Measurements from ENCODE around the gene EARS2.
"Not testable (repeated sequence)": the region's sequence is repeated elsewhere in the genome, so short reads cannot be mapped to it uniquely, and the experiment has no call there.

EARS2 gene

DNA sequence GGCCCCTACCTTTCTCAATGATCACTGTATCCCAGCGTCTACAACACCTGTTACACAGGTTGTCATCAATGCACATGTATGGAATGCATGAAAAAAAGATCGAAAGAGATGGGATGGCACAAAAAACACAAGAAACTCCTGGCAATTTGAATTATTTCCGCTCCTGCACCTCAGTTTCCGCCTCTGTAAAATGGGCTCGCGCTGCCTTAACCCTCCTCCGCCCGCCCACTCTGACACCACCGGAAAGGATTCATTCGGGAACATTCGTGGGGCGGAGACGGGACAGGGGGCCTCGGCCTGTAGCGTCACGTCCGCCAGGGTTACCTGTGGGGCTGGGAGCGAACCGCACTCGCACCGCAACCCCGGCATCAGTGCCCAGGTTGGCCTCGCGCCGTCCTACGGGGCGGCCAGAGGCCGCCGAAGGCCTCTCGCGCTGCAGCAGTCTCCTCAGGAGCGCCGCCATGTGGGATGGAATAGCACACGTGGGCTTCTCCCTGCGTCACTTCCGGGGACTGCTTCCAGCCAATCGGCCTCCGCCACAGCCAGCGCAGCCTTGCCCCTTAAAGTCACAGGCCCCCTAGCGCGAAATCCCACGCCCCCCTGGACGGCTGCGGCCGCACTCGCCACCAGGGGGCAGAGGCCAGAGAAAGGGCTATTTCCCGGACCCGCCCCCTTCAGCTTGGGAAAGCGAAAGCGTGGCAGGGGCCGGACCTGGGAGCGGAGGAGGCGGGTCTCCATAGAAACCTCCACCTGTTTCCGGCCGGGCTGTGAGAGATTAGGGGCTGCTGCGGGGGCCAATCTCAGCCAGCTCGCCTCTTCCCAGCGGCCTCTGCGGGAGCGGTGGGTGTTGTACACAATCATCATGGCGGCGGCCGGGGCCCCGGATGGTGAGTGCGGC, at the start of gene EARS2, which contains the start of gene UBFD1:
Gene EARS2 (minus strand): TSS at position 470 of the 898 bp plus-strand sequence. CDS start 7 bp downstream, at position 463.
Gene UBFD1 (plus strand): TSS at position 847 of the 898 bp plus-strand sequence. CDS start 16 bp downstream, at position 863.
- peak; percentile 97 to 98 (median 97) for DNase-seq (ENCODE audit: low read depth in 3 of 3)

DNA sequence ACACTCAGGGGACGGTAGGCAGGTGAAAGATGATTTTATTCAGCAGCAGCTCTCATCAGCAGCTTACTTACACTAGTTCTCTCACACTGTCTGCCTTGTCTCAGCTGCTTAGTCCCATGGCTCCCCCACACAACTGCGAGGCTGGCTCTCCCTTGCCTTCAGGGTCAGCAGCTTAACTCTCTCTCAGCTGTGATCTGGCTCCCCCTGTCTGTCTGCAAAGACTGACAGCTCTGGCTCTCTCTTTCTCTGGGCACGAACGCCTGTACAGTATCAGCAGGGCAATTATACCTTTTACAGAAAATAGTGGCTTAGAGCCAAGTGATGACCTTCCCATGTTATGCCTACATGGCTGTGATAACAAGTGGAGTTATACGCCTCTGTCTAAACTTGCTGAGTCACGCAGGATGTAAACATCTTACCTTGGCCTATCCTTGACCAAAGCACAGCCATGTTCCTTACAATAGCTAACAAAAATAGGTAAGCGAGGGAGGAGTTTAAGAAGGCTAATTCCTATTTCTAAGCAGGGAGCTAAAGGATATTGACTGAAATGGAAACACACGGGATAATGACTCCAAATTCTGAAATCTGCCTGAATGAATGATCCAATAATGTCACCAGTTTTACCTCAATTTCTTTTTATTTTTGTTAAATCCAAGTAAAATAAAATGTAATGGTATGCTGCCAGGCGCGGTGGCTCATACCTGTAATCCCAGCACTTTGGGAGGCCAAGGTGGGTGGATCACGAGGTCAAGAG, 40.0 kb upstream of the EARS2 start:
- DNase-seq (ENCODE audit: low read depth in 3 of 3): no peak

DNA sequence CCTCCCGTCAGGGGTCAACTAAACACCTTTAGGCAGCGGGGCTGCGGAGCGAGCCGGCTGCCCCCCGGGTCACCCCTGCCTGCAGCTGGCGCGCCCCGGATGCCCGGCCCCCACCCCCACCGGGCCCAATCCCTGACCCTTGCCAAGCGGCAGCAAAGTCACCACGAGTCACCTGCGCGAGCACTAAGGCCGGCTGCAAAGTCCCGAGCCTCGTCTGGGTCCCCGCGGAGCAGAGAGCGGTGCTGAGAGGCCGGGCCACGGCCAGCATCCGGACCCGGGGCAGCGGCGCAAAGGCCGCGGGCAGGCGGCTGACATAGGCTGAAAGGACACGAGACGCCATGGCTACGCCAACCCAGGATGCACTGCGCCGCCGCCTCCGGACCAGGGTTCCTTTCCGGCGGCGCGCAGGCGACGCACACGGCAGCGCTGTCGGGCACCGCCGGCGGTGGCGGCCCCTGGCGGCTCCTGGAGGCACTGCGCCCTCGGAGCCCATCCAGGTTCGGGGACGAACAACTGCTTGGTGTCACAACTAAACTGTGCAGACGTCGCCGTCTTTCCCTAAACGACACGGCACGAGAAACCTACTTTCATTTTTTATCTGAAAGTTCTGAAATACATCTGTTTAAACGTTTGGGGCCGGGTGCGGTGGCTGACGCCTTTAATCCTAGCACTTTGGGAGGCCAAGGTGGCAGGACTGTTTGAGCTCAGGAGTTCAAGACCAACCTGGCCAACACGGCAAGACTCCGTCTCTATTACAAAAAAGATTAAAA, 39.0 kb upstream of the EARS2 start, which contains the start of gene NDUFAB1:
Gene NDUFAB1 (minus strand): TSS at position 366 of the 770 bp plus-strand sequence. CDS start 26 bp downstream, at position 340.
- peak; percentile 81 to 87 (median 83) for DNase-seq (ENCODE audit: low read depth in 3 of 3)

DNA sequence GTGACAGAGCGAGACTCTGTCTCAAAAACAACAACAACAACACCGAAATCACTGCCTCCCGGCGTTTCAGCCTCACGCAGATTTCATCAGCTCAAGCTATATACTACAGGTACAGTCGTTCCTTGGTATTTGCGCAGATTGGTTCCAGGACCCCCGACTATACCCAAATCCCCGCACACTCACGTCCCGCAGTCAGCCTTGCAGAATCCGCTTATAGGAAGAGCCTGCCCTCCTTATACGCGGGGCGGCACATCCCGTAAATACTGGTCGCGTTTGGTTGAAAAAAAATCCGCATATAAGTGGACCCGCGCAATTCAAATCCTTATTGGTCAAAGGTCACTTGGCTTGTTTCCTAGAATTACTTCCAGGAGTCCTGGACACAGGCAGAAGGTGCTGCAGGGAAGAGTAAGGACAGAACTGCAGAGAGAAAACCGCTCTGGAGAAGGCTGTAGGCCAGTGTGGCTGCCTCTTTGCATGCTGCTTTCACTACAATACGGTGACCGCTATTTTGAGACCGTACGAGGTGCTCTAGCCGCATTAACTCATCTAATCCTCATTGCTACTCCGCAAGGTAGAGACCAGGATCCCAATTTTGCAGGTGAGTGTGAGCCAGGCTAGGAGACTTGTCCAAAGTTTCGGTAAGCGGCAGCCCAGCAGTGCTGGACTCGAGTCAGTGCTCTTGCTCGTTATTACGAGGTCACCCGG, 38.2 kb upstream of the EARS2 start:
- no peak for DNase-seq (ENCODE audit: low read depth in 3 of 3)

DNA sequence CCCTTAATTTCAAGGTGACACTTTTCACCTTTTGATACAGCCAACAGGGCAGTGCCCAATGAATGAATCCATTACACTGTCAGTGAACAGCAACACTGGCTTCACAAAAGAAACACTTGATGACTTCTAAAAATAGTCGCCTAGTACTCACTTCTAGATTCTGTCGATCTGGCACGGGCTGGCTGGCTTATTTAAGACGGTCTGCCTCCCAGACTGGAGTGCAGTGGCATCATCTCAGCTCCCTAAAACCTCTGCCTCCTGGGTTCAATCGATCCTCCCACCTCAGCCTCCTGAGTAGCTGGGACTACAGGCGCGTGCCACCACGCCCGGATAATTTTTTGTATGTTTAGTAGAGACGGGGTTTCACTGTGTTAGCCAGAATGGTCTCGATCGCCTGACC, 37.0 kb upstream of the EARS2 start:
- no peak for DNase-seq (ENCODE audit: low read depth in 3 of 3)

DNA sequence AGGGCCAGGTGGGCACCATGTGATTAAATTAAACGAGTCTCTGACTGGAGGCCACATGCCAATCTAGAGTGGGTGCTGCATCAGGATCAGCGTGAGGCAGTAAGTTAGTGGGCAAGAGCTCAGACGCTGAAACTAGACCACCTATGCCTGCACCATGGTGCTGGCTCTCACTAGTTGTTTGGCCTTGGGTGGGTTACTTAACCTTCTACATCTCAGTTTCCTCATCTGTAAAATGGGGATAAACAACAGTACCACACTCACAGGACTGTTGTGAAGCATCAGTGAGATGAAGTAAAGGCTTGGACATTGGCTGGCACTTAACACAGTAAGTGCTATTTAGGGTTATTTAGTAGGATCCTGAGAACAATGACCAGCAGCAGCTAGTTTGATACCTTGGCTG, 33.0 kb upstream of the EARS2 start:
- no peak for DNase-seq (ENCODE audit: low read depth in 3 of 3)

DNA sequence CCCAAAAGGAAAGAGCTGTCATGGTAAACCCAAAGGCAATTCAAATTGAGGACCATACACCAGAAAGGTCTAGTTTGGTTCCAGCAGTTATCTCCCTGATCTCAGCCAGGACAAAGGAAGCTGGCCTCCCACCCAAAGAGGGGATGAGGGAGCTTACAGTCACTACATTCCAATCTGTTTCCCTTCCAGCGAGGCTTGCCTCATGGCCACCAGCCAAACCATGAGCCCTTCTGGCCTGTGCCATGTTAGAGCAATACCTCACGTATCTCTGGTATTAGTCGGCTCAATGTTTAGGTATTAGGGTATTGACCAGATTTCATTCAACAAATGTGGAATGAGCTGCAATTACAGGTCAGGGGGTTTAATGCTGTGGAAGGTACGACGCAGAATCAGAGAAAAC, 30.6 kb upstream of the EARS2 start:
- no peak for DNase-seq (ENCODE audit: low read depth in 3 of 3)

DNA sequence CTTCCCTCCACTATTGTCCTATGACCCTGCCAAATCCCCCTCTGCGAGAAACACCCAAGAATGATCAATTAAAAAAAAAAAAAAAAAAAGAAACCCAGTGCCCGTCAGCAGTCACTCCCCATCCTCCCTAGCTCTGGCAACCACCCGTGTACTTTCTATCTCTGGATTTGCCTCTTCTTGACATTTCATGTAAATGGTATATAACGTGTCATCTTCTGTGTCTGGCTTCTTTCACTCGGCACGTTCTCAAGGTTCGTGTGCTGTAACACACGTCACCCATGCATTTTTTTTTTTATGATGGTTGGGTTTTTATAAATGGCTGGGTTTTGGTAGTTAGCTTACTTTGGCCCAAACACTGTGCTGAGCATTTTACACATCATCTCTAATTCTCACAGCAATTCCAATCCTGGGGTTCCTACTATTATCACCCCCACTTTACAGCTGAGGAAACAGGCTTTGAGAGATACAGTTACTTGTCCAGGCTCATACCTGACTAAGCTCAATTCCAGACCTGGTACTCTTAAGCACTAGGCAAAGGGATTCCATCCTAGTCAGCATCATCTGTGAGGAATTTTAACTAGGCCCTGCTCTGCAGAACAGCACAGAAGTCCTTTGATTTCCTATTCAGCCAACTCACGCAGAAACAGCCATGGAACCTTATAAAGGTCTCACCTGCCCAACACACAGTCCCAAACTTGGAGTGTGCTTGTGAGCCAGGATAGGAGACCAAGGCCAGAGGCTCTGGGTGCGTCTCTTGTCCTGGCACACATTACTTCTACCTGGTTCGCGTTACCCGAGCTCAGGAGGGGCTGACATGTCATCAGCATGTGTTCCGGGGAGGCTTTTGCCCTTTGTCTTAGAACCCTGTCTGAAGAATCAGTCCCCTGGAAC, 27.3 kb upstream of the EARS2 start:
- no peak for DNase-seq (ENCODE audit: low read depth in 3 of 3)

DNA sequence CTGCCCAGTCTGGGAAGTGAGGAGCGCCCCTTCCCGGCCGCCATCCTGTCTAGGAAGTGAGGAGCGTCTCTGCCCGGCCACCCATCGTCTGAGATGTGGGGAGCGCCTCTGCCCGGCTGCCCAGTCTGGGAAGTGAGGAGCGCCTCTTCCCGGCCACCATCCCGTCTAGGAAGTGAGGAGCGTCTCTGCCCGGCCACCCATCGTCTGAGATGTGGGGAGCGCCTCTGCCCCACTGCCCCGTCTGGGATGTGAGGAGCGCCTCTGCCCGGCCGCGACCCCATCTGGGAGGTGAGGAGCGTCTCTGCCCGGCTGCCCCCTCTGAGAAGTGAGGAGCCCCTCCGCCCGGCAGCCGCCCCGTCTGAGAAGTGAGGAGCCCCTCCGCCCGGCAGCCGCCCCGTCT, 26.1 kb upstream of the EARS2 start:
- DNase-seq (ENCODE audit: low read depth in 3 of 3): not testable (repeated sequence)

DNA sequence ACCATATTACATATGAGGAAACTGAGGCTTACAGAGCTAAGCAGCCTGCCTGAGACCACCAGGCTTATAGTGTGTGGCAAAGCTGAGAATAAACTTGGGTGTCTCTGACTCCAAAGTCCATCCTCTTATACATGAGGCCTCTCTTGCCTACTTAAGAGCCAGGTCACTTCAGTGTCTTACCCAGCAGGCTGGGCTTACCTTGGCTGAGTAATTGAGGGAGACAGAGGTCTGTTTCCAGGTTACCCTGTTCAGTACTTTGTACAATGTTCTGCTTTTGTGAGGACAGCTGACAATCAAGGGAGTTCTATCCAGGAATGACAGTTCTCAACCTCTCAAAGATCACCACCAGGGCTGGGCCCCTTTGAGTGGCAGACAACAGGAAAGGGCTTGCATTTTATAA, 24.6 kb upstream of the EARS2 start:
- DNase-seq (ENCODE audit: low read depth in 3 of 3): no peak

DNA sequence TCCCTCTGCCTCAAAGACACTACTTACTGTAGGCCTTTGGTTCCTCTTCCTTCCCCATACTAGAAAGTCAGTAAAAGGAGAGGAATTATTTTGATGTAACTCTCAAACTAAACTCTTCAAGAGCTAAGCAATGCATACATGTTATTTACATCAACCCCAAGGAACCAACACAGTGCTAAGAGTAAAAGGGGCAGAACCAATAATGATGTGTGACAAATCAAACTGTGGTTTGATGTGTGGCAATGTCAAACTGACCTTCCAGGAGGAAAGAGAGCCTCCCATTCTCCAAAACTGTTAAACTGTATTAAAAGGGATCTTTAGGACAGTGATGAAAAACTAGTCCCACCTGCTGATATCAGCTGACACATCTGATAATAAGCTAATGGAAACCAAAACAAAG, 23.2 kb upstream of the EARS2 start:
- no peak for DNase-seq (ENCODE audit: low read depth in 3 of 3)

DNA sequence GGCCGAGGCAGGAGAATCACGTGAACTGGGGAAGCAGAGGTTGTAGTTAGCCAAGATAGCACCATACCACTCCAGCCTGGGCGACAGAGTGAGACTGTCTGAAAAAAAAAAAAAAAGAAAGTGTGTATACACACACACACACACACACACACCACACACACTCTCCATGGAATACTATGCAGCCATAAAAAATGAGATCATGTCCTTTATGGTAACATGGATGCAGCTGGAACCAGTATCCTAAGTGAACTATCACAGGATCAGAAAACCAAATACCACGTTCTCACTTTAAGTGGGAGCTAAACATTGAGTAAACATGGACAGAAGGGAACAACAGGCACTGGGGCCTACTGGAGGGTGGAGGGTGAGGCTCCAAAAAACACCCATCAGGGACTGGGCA, 22.2 kb upstream of the EARS2 start:
- DNase-seq (ENCODE audit: low read depth in 3 of 3): no peak

DNA sequence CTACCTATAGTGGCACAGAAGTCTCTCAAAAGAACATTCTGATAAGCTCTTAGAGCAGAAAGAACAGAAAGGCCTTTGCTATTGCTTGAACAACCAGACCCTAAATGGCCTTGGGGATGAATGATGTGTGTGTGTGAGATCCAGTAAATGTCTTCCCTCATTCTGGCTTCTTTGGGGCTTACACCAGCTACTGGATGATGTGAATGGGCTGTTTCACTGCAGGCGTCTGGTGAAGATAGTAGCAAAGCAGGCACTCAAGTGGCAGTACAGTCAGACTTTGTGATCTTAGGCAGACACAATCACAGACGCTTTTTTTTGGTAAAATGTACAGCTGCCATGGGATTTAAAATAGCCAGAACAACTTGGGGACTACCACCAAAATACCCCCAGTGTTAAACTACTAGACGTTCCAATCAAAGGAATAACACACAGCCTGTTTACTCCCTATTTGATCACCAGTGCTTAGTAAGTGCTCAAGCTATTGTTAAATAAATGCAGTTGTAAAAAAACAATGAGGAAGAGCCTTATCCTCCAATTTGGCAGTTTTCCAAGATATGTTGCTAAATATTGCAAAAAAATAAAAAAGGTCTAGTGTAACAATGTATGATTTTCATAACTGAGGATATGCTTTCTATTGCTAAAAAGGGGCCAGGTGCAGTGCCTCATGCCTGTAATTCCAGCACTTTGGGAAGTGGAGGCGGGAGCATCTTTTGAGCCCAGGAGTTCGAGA, 21.1 kb upstream of the EARS2 start:
- no peak for DNase-seq (ENCODE audit: low read depth in 3 of 3)

DNA sequence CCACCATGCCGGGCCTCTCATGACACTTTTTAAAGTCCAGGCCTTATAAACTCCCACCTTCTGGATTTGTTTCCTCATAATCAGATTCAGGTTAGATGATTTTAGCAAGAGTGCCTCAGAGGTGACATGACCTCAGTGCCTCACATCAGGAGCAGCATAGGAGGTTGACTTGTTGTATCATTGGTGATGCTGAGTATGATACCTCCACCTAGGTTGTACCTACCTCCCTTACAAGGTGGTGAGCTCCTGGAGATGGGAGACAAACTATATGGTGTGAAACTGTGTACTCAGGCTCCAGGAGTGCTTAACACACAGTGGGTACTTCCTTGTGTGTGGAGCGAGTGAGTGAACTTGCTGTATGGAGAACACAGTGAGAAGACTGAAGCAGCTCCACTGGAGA, 20.3 kb upstream of the EARS2 start:
- DNase-seq (ENCODE audit: low read depth in 3 of 3): no peak

DNA sequence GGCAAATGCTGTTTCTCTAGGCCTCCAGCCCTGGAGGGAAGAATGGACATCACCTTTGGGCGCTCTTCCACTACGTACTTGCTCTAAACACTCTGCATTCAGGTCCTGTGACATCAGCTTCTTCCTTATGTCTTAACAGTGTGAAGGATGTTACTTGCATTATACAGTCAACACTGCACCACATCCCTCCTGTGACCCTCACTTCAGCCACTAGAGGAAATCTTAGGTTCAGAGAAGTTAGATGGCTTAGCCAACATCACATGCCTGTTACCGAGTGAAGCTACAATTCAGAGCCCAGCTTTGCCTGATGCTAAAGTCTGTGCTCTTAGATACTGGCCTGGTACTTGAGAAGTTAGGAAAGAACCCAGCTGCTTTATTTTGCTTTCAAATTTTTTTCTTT, 18.7 kb upstream of the EARS2 start:
- DNase-seq (ENCODE audit: low read depth in 3 of 3): no peak

DNA sequence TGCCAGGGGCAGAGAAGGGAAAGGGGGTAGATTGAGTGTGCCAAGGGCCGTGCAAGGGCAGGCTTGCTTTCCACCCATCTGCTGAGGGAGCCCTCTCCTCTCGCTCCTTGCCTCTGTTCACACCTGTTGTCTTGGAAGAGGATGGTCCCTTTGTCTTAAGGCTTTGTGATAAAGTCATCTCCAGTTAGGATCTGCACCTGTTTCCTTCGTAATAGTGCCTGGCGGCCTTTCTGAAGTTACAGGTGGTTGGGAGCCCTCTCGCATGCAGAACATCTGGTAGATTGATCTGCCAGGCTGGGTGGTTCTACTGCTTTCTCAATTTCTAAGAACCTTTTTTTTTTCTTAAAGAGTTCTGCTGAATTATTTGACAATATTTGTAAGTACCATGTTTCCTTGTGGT, 16.7 kb upstream of the EARS2 start:
- no peak for DNase-seq (ENCODE audit: low read depth in 3 of 3)

DNA sequence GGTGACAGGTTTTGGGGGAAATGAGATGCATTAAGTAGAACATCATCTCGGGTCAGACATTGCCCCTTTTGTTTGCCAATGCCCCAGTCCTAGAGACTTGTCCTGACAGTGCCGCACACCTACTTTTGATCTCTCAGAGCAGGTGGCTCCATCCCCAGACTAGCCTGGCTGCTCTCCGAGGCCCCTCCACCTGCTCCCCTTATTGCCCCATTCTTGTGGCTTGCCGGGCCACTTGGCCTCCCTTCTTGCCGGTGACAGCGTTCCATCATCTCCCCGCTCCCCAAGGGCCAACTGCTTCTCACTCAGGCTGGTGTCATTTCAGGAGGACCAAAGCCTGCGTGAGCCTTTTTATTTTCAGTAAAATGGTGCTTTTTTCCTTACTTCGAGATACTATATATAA, 15.2 kb upstream of the EARS2 start:
- DNase-seq (ENCODE audit: low read depth in 3 of 3): no peak

DNA sequence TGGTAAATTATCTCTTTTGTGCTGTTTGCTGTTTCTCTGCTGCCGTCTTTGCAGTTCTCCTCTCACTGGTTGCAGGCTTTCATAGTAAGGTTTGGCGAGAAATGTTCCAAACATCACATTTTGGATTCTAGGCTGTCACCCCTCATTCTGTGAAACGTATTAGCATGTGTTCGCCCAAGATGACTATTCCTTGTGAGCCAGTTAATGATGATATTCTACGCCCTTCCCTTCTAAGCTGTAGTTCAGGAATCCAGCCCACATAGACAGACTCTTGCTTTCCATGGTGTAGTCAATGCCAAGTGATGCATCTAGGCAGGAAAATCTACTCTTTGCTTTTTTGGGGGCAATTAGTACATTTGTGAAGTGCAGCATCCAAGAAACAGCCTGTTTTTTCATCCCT, 14.7 kb upstream of the EARS2 start:
- DNase-seq (ENCODE audit: low read depth in 3 of 3): no peak

DNA sequence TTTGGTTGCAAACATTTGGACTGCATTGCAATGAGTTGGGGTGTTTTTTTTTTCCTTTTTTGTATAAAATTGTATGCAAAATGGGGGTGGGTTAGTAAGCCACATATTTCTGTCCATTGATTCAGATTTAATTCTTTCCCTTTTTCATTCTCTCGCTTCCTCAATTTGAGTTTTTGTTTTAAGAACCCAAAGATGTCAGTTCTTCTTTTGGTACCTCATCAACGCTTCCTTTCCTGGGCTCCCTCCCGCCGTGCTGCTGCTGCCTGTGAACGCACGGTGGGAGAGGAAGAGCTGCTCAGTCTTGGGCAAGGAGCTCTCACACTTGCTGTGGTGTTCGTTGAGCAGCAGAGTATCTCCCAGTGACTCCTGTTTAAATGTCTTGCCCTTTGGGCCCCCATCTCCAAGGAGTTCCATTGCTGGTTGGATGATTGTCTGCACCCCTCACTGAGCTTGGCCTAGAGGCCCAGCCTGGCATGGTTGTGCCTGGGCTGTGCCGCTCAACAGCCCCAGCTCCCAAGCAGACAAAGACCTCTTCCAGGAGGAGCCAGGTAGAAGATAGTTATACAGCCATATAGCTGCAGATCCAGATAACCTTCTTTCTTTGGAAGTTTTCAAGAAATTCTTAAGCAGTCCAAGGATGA, 14.0 kb upstream of the EARS2 start:
- no peak for DNase-seq (ENCODE audit: low read depth in 3 of 3)

Measured in stimulated activated CD4-positive, alpha-beta T cell treated with anti-CD3 and anti-CD28 coated beads, TNF-alpha, amount 100 ng/mL, for 48 hours (primary cell).